Suppressor macrophage (primary cell): ENCODE results near the gene ASB6.
"Not testable (repeated sequence)": the region's sequence is repeated elsewhere in the genome, so short reads cannot be mapped to it uniquely, and the experiment has no call there.

Experiments used
- DNase-seq, 4 experiments: peaks; one replicate each; pipeline ENCODE4 v3.0.0-alpha.2; 2020 to 2022

The ASB6 gene

GRCh38 chr9:129606161-129607026 is 35.6 kb downstream of the ASB6 start:
- DNase-seq: no peak

- DNase-seq: no peak
Observed at GRCh38 chr9:129604766-129605163, 37.2 kb downstream of the ASB6 start.

- DNase-seq: no peak
Observed at GRCh38 chr9:129604056-129604765, 37.7 kb downstream of the ASB6 start.

GRCh38 chr9:129602598-129603415 is 39.1 kb downstream of the ASB6 start:
- DNase-seq: peak in 1 of 4 experiments; percentile 35

GRCh38 chr9:129601082-129601674 is 40.8 kb downstream of the ASB6 start:
- no peak for DNase-seq

GRCh38 chr9:129598089-129598596 is 43.8 kb downstream of the ASB6 start:
- DNase-seq: peak in 2 of 4 experiments; percentile 39 to 51

- DNase-seq: peak in 2 of 4 experiments; percentile 33 to 47
Observed at GRCh38 chr9:129597355-129598088, 44.4 kb downstream of the ASB6 start.

- peak in 1 of 4 experiments; percentile 29 for DNase-seq
Observed at GRCh38 chr9:129596541-129597331, 45.2 kb downstream of the ASB6 start.

- DNase-seq: peak; percentile 80 to 88 (median 87)
Observed at GRCh38 chr9:129595903-129596540, 45.9 kb downstream of the ASB6 start.

GRCh38 chr9:129595311-129595741 is 46.6 kb downstream of the ASB6 start:
- DNase-seq: peak in 3 of 4 experiments; percentile 47 to 58 (median 54)

GRCh38 chr9:129594632-129595031 is 47.3 kb downstream of the ASB6 start:
- DNase-seq: no peak

GRCh38 chr9:129592790-129593189 is 49.2 kb downstream of the ASB6 start:
- not testable (repeated sequence) for DNase-seq

- DNase-seq: no peak
Observed at GRCh38 chr9:129591916-129592315, 50.0 kb downstream of the ASB6 start.

GRCh38 chr9:129590466-129590865 is 51.5 kb downstream of the ASB6 start:
- no peak for DNase-seq

- no peak for DNase-seq
Observed at GRCh38 chr9:129587487-129588262, 54.3 kb downstream of the ASB6 start.

GRCh38 chr9:129586685-129587084 is 55.3 kb downstream of the ASB6 start:
- DNase-seq: no peak

- DNase-seq: no peak
Observed at GRCh38 chr9:129586245-129586644, 55.7 kb downstream of the ASB6 start.

GRCh38 chr9:129585352-129585751 is 56.6 kb downstream of the ASB6 start:
- no peak for DNase-seq
